GM21515 (cell line): ENCODE data around the gene DCC.

Experiments used
- ATAC-seq: cut with Tn5 transposase; IDR thresholded peaks from one replicate; pipeline ENCODE4 v1.9.1; 2021; ENCODE audit not compliant: unreplicated experiment

Gene DCC

DNA sequence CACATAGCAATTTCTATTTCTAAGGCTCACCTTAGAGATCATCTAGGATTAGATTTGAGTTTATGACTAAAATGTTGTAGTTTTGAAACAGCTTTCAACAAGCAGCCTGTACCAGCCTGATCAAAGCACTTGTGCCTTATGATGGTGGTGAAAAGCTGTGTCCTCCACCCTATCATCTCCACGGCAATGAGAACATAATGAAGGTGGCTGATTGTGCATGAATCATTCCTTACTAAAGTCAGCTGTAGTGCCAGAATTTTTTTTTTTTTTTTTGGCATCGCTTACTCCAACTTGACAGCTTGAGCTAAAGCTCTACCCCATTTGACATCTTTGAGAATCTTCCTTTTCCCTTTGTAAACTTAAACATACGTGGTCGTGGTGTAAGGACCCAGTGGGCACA lies 86.0 kb downstream of the DCC start:
- ATAC-seq: no peak

DNA sequence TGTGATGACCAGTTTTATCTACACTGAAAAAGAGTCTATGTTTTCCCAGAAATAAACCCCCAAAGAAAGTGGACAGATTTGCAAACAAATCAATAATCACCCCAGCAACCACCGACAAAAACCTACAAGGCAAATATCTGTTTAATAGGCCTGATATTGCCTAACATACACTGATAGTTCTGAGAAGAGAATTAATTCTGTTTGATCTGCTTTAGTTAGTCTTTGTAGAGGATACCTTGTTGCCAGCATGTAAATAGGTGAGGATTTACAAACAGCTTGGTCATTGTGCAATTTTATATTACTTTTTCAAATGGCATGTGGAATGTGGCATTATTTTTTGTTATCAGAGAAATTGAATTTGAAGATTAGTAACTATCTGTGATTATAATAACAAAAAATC lies 86.5 kb downstream of the DCC start:
- ATAC-seq: no peak

DNA sequence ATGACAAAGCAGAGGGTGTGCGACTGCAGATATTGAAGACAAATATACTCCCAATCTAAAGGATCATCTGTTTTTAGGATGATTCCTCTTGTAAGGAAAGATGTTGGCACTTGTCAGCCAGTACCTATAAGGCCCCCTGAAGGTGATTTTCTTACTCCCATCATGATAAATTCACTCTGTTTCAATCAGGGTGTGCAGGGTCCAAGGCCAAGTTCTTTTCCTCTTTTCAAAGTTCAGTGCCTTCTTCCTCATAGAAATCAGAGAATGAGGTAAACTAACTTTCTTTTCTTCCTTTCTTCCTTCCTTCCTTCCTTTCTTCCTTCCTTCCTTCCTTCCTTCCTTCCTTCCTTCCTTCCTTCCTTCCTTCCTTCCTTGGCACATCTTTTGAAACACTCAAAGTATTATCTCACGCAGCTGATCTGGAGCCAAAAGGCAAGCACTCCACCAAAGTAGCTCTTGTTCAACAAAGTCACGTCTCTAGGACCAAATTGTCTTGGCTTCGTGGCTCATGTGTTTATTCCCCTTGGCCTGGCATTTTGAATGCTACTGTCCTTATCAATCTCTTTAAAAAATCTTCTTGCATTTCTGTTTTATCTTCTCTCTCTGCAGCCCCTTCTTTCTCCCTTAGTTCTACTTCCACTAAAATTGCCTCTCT lies 87.7 kb downstream of the DCC start:
- ATAC-seq: no peak

DNA sequence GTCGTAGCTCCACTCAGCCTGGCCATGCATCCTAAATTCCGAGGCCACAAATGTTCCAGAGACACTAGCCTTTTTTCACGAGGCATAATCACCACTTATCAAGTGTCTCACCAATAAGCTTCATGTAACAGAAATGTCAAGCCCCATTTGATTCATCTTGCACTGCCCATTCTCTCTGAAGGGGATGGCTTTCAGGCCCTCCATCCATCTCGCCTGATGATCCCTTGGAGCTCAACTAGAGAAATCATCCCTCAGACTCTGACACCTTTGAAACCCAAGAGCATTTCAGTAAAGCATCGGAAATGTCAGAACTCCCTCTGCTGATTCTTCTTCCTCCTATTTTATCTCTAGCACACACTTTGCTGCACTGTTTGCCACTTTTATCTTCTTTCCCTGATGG lies 91.7 kb downstream of the DCC start:
- no peak for ATAC-seq

DNA sequence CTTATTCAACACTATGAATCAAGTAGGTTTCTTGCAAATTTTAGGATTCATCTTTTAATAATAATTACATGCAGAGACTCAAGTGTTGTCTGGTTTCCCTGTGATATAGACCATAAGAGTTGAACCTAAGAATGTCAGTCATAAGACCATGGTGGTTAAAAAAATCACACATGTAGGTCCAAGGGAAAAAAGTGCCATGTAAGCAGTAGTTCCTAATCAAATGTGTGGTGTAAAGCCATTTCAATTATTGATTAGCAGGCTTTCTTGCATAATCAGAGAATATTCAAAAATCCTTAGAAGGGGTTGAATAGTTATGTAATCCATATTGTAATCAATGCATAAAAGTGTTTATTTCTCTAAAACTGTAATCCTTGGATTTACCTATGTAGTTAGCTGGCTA lies 93.8 kb downstream of the DCC start:
- no peak for ATAC-seq

DNA sequence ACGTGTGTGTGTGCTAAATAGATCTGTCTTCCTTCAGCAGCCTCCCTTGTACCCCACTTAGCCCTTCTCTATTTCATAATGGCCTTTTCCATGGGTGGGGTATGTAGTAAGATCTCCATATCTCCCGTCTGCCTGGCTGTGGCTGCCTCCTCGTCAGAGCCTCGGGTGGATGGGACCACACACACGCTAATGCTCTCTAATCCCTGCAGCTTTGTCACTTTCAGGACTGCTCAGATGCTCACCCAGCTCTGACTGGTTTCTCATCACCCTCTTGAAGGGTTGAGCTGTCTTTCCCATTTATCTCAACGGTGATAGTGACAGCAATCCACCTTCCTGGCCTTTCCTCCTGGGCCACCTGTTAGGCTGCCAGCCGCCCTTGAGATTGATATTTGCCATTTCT lies 95.3 kb downstream of the DCC start:
- no peak for ATAC-seq

DNA sequence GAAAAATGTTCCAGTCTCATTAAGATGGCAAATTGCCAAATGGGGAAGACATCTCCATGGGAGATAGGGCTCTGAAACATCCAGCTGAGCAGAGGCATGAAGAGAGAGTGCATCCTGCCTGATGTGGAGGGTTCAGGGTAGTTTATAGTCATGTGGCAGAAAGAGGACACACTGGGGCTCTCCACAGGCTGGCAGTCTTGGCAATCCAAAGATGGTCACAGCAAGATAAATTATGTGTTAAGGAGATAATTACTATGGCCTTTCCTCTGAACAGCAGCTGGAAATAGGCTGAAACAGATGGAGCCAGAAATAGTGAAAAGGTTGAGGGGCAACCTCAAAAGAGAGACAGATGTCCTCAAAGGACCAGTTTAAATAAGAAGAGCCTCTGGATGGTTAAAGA lies 97.2 kb downstream of the DCC start:
- ATAC-seq: no peak

DNA sequence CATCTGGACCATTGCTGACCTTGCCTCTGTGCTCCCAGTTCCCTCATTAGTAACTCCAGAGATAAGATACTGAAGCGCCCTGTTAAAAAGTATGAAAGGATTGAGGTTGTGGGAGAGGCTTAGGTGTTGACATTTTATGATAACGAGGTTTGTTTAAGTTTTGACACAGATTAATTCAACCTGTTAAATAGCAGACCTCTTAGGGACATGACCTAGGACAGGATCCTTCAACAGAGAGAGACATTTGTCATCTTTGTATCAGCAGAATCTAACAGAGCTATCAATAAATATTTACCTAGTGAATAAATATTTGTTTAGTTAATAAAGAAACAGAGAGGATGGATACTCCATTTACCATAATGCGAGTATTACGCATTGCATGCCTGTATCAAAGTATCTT lies 99.5 kb downstream of the DCC start:
- ATAC-seq: no peak

DNA sequence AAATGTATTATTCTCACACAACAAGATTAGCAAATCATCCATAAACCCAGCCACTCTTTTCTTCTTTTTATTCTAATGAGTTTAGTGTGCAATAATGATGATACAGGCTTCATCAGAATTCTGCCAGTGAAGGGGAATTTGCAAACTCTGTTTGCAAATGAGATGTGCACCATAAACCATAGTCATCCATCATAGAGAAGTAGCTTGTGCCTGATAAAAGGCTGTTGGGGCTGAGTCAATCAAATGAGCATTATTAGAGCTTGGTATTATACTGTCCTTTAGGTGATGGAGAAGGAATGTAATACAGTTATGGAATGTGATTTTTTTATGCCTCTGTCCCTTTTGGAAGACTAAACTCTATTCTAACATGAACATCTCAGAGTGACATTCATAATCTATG lies 101.8 kb downstream of the DCC start:
- no peak for ATAC-seq

DNA sequence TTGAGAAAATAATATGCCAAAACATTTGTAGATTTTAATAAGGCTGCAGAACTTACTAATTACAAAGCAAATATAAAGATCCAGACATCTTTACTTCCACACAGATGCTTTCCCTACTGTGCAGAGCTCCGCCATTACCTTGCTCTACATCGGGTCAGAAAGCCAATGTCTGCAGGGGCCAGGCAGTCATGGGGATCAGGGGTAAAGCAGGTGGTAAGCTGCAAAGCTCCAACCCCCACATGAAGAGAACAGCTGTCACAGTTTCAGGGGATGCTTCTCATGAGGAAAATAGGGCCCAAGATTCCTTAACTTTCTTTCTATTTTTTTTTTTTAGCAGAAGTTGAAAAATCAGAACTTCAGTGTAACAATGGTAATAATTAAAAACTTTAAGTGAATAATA lies 102.7 kb downstream of the DCC start:
- no peak for ATAC-seq

DNA sequence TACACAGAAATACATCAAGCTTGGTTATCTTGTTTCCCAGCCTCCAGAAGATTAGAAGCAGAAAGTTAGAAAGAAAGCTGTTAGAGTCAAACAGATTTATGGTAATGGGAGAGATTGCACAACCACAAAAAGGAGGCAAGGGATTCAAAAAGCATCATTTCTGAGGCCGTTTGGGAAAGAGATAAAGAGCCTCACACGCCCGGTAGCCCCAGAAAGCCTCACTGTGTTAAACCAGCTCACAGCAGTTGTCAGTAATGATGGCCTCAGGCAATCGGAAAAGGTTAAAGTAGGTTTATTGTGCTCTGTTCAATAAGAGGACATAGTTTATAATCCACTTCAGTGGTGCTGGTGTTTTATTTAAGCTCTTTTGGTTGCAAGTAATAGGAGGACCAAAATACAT lies 111.3 kb downstream of the DCC start:
- no peak for ATAC-seq

DNA sequence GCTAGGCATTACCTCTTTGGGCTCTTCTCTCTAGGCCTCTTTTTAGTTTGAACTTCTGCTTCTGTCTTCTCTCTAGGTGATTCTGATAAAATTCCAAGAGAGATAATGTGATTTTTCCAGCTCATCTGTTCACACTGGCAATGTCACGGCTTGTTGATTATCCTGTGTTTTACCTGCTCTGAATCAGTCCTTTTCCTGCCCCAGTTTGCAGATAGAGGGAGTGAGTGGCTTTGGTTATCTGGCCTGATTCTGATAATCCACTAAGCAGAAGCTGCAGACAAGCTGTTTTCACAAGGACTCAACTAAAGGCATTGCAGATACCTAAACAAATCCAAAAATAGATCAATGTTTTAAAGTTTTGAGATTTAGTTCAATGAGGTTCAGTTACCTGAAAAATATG lies 111.9 kb downstream of the DCC start:
- no peak for ATAC-seq

DNA sequence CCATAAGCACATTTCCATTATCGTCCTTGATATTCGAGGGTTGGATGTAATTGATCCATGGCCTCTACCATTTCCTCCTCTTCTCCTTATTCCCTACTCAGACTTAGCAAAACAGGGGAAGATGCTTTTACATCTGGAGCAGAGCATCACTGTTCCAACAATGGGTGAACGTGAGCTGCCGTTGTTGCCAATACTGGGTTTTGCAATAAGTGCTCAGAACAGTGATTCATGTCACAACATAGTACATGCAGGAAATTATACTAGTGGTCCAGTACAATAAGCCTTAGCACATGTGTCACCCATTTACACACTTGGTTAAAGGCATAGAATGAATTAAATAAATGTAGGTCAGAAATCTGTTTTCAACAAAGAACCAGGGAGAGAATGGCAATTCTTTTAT lies 112.4 kb downstream of the DCC start:
- no peak for ATAC-seq

DNA sequence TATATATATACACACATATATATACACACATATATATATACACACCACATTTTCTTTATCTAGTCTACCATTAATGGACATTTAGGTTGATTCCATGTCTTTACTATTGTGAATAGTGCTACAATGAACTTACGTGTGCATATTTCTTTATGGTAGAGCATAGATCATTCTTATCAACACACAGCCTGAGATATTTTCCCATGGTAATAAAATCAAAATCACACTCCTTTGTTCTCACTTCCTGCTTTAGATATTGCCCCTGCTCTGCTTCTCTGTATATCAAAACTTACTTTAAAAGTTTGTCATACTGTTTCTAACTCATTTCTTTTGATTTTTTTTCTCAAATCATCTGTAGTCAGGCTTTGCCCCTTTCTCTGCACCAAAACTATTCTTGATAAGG lies 119.9 kb downstream of the DCC start:
- no peak for ATAC-seq

DNA sequence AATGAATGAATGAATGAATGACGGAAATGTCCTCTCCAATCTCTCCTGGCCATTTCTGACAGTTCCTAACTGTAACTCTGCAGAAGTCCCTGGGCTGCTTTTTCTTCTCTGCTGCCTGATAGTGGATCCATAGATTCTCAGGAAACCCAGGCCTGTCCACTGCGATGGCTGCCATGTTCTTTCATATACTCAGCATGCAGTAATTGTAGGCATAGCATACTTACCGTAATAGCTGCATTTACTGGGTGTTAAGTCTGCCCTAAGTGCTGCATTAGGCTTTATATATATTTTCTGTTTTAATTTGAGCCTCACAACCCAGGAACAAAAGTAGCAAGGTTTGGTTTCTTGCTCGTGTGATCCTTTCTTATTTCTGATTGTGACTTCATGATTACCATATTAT lies 122.9 kb downstream of the DCC start:
- no peak for ATAC-seq

DNA sequence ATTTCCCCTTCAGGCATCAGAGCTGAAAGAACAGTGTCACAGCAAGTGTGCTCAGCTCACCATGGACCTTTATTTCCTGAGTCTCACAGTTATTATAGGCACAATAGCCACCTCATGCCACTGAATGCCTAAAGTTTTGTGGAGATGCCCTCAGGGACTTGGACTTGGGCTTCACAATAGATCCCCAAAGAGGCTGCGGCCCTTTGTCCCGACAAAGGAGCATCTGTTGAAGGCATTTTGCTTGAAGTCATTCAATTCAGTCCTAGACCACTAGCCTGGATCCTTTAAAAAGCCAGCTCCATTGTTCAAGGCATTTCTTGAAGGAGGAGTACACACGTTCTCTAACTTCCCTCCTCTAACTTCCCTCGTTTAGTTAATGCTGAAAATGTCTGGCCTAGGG lies 125.4 kb downstream of the DCC start:
- no peak for ATAC-seq

DNA sequence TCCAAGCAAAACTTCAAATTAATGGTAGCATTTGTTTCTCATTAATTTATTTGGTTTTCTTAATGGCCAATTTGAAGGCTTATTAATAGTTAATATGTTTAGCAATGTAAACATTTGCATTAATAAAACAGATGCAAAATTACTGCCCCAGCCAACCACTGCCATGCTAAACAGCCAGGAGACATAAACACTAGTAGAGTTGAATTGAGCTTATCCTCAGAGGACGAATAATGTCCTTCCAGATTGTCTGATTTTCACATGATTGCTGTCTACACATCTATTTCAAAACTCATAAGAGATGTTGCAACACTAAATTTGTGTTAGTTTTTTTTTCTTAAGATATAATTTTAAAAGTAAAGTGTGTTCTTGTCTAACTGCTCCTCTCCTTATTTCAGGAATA lies 128.5 kb downstream of the DCC start:
- ATAC-seq: no peak

DNA sequence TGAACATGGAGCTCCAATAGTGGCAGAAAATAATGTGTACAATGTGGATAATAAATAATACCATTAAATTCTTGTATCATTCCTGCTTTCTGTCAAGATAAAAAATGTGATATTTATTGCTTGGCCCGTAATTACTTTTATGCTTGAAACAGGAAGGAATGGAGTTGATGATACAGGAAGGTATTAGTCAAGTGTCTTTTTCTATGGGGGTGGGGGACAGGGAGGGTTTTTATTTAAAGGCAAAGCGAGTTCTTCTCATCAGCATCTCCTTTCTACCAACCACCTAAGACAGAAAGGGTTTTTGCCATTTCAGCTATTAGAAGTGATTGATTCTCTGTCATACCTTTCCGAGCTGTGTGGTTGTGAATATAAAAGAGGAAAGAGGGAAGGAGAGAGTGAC lies 135.3 kb downstream of the DCC start:
- ATAC-seq: no peak

DNA sequence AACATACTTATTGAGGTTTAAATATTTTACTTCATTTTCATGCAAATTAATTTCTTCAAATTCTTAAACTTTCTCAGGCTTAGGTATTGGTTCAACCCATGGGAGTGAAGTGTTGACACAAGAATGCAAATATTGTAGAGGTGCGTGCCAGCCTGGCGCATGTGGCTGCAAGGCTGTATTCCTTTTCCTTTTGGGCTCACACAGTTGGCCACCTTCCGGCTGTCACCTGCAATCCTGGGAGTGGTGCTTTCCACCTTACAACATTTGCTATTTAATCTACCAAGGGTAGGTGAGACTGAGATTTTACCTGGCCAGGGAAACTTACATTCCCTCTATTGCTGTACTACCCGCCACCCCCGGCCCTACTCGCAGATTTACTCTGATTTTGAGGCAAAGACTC lies 141.1 kb downstream of the DCC start:
- ATAC-seq: no peak

DNA sequence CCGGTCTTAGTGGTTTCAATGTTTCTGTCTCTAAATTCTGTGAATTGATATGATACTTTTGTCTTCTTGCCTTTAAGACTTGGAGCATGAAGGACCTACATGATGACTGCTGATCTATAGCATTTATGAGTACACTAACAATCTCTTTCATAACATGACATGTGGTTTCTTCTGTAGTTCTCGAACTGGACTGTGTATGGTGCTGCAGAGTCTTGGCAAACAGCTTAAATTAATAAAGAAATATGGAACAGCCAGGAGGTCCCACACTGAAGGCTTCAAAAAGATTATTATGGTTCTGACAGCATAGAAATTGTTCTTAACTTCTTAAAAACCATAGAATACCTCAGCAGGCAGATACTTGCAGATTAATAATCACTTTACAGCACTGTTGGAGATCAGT lies 145.0 kb downstream of the DCC start:
- no peak for ATAC-seq

DNA sequence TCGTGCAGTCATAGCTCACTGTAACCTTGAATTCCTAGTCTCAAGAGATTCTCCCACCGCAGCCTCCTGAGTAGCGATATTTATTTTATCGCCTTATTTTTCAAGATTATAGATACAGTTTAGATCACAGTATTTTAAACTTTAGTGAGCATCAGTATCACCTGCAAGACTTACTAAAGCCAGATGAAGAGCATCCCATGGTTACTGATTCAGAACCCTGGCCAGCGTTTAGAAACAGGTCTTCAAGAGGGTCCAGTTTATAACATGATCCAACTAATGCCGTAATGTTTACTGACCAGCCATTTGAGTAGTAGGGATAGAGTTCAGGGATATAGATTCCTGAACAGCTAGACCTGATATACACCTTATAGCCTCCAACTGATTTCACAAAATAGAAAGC lies 146.1 kb downstream of the DCC start:
- ATAC-seq: no peak

DNA sequence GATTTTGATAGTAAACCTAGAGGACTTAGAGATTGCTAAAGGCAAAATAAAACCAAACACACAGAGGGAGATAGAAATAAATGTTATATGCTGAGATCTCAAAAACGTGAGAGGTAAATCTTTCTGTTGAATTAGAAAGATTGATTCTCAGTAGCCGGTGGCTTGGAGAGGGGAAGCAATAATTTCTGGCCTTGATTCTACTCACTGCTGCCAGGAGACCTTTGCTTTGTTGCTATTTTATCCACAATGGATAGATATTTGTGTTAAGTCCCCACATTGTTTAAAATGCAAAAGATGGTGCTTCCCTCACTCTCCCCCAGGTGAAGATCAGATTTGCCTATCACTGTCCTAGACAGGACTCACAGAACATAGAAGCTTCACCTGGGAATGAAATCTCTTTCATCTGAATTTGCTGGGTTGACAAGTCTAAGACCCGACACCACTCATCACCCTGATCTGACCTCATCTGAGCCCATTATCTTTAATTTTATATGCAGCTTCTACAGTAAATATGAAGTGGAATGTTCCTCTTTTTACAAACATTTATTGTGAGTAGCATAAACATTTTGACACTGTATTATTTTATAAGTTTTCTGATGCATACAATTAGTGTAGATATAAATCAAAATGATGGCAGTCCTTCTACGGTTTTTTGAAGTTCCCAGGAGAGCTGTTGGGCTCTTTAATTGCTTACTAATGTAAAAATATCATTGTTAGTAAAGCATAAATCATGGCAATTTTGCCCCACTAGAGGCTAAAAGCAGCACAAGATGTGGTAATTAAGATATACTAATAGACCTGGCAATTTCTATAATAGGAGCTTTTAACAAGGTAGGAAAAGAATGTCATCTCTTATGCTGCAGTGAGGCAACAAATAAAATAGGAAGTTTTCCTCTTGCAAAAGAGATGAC lies 149.7 kb downstream of the DCC start:
- no peak for ATAC-seq

DNA sequence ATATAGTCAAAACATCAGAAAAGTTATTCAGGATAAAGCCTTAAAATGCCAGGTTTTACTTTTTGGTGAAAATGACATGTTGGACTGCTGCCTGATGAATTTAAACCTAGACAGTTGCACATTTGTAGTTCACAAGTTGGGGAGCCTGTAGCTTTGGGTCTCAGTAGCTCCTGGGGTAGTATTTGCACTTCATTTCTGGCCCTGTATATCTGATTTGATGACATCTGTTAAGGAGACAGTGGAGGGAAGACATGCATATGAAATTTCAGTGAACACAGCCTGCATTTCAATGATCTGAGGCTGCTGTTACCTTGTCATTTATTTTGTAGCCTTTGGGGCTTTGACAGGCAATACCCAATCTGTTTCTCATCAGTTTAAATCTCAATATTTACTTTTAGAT lies 156.4 kb downstream of the DCC start:
- ATAC-seq: no peak
